Measurements from ENCODE around the gene PLA2G4B.

The PLA2G4B gene

DNA sequence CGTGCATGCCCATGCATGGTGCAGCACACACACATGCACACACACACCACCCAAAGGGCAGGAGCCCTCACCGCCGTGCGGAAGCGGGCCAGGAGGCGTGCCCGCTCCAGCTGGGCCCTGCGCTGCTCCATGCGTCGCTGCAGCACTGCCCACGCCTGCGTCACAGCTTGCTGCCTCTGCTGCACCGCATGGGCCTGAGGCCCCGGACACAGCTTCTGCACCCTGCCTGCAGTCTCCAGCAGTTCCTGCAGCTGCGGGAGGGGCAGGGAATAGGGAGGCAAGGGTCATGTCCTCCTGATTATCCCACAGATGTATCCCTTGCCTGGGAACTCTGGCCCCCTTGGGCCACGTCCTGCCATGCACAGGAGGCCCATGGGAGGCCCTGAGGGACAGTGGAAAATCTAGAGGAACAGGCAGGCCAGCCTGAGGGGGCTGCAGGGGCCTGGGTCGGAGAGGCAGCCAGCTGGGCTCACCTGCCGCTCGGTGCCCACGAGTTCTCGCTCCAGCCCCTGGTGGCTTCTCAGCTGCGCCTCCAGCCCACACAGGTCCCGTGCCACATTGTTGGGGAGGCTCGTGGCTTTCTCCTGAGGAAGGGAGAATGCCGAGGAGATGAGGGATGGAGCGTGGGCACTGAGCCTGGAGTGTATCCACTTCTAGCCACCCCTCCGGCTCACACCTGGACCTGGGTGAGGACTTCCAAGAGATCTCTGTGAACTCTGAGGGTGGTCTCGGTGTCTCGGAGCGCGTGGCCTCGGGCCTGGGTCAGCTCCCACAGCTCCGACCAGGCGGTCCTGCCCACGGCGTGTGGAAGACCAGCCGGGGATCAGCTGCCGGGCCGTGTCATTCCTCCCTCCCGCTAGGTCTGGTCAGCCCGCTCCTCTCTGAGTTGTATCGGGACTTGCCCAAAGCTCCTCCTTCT is 31.4 kb downstream of the PLA2G4B start:
- no peak for DNase-seq (ENCODE audit: insufficient read length, low spot score)
- TF ChIP-seq POLR2A (IDR thresholded peaks at IDR 0.05; ENCODE audit: low read depth, low read length) = no peak
- no peak for FAIRE-seq

DNA sequence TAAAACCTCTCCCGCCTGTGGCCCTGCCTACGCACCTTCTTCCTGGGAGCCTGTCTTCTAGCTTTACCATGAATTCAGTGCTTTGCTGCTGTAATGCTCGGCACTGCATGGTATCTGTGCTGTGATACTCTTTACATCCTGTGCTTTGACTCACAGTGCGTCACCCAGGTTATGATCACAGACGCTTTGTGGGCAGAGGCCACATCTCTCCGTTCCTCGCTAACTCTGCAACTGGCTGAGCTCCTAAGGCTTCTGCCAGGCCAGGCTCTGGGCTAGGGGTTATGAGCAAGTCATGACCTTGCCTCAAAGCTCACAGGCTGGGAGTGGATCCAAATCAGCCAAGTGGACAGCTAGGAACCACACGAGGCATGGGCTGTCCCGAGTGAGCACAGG is 32.0 kb downstream of the PLA2G4B start:
- DNase-seq (ENCODE audit: insufficient read length, low spot score) = peak; percentile 97
- TF ChIP-seq POLR2A (IDR thresholded peaks at IDR 0.05; ENCODE audit: low read depth, low read length) = no peak
- FAIRE-seq = peak; percentile 96

DNA sequence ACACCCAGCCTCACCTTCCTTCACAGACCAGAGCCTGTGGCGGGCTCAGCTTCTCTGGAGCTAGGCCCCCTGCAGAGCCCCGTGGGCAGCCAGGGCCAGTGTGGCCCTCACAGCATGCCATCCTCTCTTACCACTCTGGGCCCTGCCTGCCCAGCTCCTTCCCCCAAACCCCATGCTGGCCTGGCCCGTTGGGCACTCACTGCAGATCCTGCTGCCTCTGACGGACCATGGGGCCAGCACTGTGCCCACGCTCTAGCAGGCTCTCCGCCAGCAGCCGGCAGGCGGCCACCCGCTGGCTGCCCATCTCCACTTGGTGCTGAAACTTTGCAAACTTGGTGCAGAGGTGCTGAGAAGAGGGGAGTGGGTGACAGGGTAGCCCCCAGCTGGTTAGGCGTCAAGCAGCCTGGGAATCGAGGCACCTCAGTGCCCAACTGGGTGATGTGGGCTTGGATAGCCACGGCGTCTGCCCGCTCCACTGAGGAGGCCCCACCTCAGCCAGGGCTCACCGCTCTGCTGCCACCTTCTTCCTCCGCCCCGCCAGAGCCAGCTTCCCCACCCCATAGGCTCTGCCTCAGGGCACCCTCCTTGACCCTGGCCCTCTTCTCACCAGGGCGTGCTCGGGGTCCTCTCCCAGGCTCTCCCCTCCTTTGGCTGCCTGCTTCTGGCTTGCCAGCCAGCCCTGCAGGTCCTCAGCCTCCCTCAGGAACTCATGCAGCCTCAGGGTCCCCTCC is 32.7 kb downstream of the PLA2G4B start:
- DNase-seq (ENCODE audit: insufficient read length, low spot score) (no peak), FAIRE-seq (no peak)

GRCh38 chr15:41872166-41872747 is 33.6 kb downstream of the PLA2G4B start:
- TF ChIP-seq POLR2A (IDR thresholded peaks at IDR 0.05; ENCODE audit: low read depth, low read length) = no peak
- FAIRE-seq (no peak), DNase-seq (ENCODE audit: insufficient read length, low spot score) (no peak)

More for the DNA sequence above, 32.7 kb downstream of the PLA2G4B start:
- TF ChIP-seq POLR2A (IDR thresholded peaks at IDR 0.05; ENCODE audit: low read depth, low read length) = no peak

GRCh38 chr15:41873711-41874110 is 35.1 kb downstream of the PLA2G4B start:
- no peak for FAIRE-seq
- no peak for DNase-seq (ENCODE audit: insufficient read length, low spot score)
- no peak for TF ChIP-seq POLR2A (IDR thresholded peaks at IDR 0.05; ENCODE audit: low read depth, low read length)

GRCh38 chr15:41874736-41875135 is 36.1 kb downstream of the PLA2G4B start:
- FAIRE-seq = no peak
- DNase-seq (ENCODE audit: insufficient read length, low spot score) = no peak
- no peak for TF ChIP-seq POLR2A (IDR thresholded peaks at IDR 0.05; ENCODE audit: low read depth, low read length)

GRCh38 chr15:41876007-41876406 is 37.4 kb downstream of the PLA2G4B start:
- DNase-seq (ENCODE audit: insufficient read length, low spot score) (no peak), FAIRE-seq (no peak)
- TF ChIP-seq POLR2A (IDR thresholded peaks at IDR 0.05; ENCODE audit: low read depth, low read length) = no peak

DNA sequence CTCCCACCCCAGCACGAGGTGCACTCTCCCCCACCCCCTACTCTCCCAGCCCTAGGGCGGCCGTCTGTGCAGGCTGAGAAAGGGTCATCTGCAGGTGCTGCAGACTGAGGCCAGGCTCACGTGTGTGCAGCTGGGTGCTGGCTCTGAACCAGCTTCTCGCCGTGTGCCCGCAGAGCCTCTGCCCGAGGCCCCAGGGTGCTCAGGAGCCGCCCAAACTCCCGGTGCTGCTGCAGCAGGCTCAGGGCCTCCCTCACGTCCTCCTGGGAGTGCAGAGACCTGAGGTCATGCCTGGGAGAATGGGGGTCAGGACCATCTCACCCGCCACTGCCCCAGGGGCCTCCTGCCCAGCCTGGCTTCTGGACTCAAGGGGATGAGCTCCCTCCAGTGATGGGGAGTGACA is 38.0 kb downstream of the PLA2G4B start:
- FAIRE-seq = no peak
- DNase-seq (ENCODE audit: insufficient read length, low spot score) = no peak
- no peak for TF ChIP-seq POLR2A (IDR thresholded peaks at IDR 0.05; ENCODE audit: low read depth, low read length)

- FAIRE-seq (no peak), DNase-seq (ENCODE audit: insufficient read length, low spot score) (no peak)
- TF ChIP-seq POLR2A (IDR thresholded peaks at IDR 0.05; ENCODE audit: low read depth, low read length) = no peak
These were observed 39.1 kb downstream of the PLA2G4B start for GRCh38 chr15:41877631-41878354.

DNA sequence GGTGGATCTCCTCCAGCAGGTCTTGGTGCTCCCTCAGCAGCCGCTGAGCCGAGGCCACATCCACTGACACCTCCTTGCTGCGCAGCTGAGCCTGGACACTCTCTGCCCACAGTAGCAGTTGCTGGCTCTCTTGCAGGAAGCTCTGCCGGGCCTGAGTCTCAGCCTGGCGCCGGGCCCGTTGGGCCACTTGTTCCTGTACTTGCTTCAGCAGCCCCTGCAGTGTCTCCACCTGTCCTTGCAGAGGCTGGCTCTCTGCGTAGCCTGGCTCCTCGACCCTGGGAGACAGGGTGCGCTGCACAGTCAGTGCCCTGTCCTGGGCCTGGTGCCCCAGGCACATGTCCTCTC is 39.7 kb downstream of the PLA2G4B start:
- FAIRE-seq (no peak), DNase-seq (ENCODE audit: insufficient read length, low spot score) (no peak)
- no peak for TF ChIP-seq POLR2A (IDR thresholded peaks at IDR 0.05; ENCODE audit: low read depth, low read length)

DNA sequence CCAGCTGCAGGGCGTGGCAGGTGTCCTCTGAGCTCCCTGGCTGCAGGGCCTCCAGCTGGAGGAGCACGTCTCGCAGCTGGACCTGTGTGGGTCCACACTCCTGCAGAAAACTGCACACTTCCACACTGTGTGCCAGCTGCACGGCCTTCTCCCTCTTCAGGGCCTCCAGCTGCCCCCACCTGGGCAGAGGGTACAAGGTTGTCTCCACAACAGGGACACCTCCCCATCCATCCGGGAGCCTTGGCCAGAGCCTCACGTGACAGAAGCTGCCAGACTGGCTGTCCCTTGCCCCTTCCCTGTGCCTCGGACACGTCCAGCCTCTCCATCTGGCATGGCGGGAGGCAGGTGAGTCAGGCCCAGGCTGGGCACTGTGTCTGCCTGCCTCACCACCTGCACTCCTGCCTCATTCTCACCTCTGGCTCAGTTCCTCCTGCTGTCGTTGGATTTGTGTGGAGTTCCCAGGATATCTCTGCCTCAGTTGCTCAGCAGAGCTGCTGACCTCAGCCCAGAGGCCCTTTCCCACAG is 40.7 kb downstream of the PLA2G4B start:
- FAIRE-seq (no peak), DNase-seq (ENCODE audit: insufficient read length, low spot score) (no peak)
- TF ChIP-seq POLR2A (IDR thresholded peaks at IDR 0.05; ENCODE audit: low read depth, low read length) = no peak

- TF ChIP-seq POLR2A (IDR thresholded peaks at IDR 0.05; ENCODE audit: low read depth, low read length) = no peak
- no peak for FAIRE-seq
- DNase-seq (ENCODE audit: insufficient read length, low spot score) = no peak
These were observed 41.7 kb downstream of the PLA2G4B start for GRCh38 chr15:41880156-41880877.

DNA sequence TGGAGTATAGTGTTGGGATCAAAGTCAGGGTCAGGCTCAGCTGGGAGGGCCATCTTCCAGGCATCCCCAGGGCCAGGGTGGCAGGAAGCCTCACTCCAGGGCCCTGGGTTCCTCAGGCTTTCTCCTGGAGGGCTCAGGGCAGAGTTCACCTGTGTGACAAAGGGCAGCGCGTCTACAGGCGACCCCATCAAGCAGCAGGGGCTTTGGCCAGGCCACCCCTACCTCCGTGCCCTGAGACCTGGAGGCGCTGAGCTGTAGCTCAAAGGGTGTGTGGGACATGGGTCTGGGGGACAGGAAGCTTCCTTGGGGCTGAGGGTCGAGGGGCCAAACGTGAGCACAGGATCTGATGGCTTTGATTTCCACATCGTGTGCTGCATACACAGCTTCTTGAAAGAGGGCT is 42.4 kb downstream of the PLA2G4B start:
- no peak for FAIRE-seq
- no peak for DNase-seq (ENCODE audit: insufficient read length, low spot score)
- TF ChIP-seq POLR2A (IDR thresholded peaks at IDR 0.05; ENCODE audit: low read depth, low read length) = no peak

All from H54 (cell line).